Osteoblast (primary cell): Measurements from ENCODE around the gene IPO9. TPM values are rescaled to one million over a fixed set of nuclear protein-coding genes. Genes with fewer than 3 reads are reported as not detected.

Experiments
- DNase-seq: peaks from one replicate; pipeline ENCODE4 v3.0.0; 2011; ENCODE audit warnings: low spot score, mixed read lengths; ENCODE audit not compliant: insufficient read length; ENCODE audit errors: missing footprints
- H2AFZ ChIP-seq: 2 replicates; pipeline ENCODE4 v1.6.0; 2011; ENCODE audit warnings: mild to moderate bottlenecking, low read length
- H3K27ac ChIP-seq: 2 replicates; pipeline ENCODE4 v1.5.1; 2011; ENCODE audit warnings: mild to moderate bottlenecking, low read depth, low read length, moderate library complexity
- H3K27me3 ChIP-seq: 2 replicates; pipeline ENCODE4 v1.6.0; 2012; ENCODE audit warnings: mild to moderate bottlenecking, control low read depth, inconsistent platforms, low read length, moderate library complexity; ENCODE audit not compliant: insufficient read depth
- H3K36me3 ChIP-seq: 2 replicates; pipeline ENCODE4 v1.5.1; 2011; ENCODE audit warnings: mild to moderate bottlenecking, low read length, control low read depth, moderate library complexity; ENCODE audit not compliant: insufficient read depth
- H3K4me1 ChIP-seq: 2 replicates; pipeline ENCODE4 v1.5.1; 2011; ENCODE audit warnings: mild to moderate bottlenecking, low read length, control low read depth, moderate library complexity; ENCODE audit not compliant: insufficient read depth
- H3K4me2 ChIP-seq: 2 replicates; pipeline ENCODE4 v1.6.0; 2011; ENCODE audit warnings: mild to moderate bottlenecking, low read length; ENCODE audit not compliant: insufficient read depth
- H3K4me3 ChIP-seq: fragments of 200-600 bp; sonication (generic); 3 replicates; pipeline ENCODE4 v1.5.1; 2012; ENCODE audit warnings: mild to moderate bottlenecking, low read length, inconsistent platforms; ENCODE audit not compliant: insufficient read depth
- H3K79me2 ChIP-seq: 2 replicates; pipeline ENCODE4 v1.6.0; 2012; ENCODE audit warnings: mild to moderate bottlenecking, low read length, control low read depth, inconsistent platforms; ENCODE audit not compliant: insufficient read depth
- H3K9me3 ChIP-seq: 2 replicates; pipeline ENCODE4 v1.5.1; 2011; ENCODE audit warnings: low read depth, low read length, control low read depth
- H4K20me1 ChIP-seq: 2 replicates; pipeline ENCODE4 v1.6.0; 2012; ENCODE audit warnings: mild to moderate bottlenecking, low read length, control low read depth; ENCODE audit not compliant: insufficient read depth
- CTCF ChIP-seq: IDR thresholded peaks from 2 replicates; pipeline ENCODE4 v1.5.1; 2011; ENCODE audit warnings: mild to moderate bottlenecking, low read depth, low read length, moderate library complexity; ENCODE audit errors: extremely low read depth
- total RNA-seq: library from RNA; depleted of rRNA; stranded (reverse); fragments of >200 nt; gene quantifications from 2 replicates; pipeline ENCODE4 v1.2.3, GENCODE V29; 2012

Gene IPO9
- total RNA-seq, 1 donor: 26.1 TPM

- Histone ChIP-seq H3K27me3 (no peaks in the 10 kb centered on the region), H3K9me3 (no peaks in the 10 kb centered on the region), H3K36me3 (peaks cover 6% of the 10 kb centered on the region), H3K27ac (no peak overlapping the region), H3K4me3 (no peak overlapping the region), H3K4me1 (peaks cover 45% of the 10 kb centered on the region), H3K79me2 (no peaks in the 10 kb centered on the region), H3K4me2 (no peak overlapping the region), H4K20me1 (peaks cover 19% of the 10 kb centered on the region), H2AFZ (no peak overlapping the region)
- DNase-seq: no peak
- no peak for TF ChIP-seq CTCF
These were observed 58.3 kb downstream of the IPO9 start for GRCh38 chr1:201887116-201887866.

DNA sequence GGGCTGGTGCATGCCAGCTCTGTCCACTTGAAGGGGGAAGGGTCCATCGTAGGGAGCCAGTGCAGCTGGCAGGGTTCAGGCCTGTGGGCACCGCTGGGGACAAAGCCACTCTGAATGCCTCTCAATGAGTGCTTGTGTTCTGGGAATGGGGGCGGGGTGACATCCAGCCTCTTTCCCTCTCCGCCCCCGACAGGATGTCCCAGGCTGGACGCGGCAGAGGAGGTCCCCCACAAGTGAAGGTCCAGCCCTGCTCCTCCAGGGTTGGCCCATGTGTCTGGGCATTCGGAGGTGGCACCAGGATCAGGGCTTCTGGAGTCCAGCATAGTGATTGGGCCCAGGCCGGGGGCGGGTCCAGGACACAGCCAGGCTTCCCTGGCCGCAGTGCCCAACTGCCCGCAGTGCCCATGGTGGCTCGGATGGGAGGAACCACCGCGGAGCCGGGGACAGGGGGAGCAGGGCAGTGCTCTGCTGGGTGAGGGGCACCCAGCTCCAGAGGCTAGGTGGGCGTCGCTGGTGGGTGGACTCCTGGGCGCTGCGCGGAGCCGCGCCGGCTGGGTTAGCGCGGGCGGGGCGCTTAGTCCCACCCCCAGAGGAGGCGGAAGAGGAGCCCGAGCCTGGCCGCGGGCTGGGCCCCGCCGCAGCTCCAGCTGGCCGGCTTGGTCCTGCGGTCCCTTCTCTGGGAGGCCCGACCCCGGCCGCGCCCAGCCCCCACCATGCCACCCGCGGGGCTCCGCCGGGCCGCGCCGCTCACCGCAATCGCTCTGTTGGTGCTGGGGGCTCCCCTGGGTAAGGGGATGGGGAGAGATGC is 59.5 kb downstream of the IPO9 start, which contains the start of gene SHISA4:
TSS of gene SHISA4 (plus strand) at position 617 of the 808 bp plus-strand sequence. CDS start at position 714, 97 bp downstream.
- H3K36me3 ChIP-seq: peaks cover 6% of the 10 kb centered on the region
- DNase-seq: peak; percentile 98
- peak within 1 kb of the TSS; percentile 85 for H3K4me3 ChIP-seq
- peak within 1 kb of the TSS; percentile 77 for H2AFZ ChIP-seq
- TF ChIP-seq CTCF: no peak
- H4K20me1 ChIP-seq: peaks cover 11% of the 10 kb centered on the region
- H3K79me2 ChIP-seq: no peaks in the 10 kb centered on the region
- H3K4me2 ChIP-seq: peak within 1 kb of the TSS; percentile 89
- H3K27me3 ChIP-seq: no peaks in the 10 kb centered on the region
- H3K4me1 ChIP-seq: peaks cover 33% of the 10 kb centered on the region
- H3K9me3 ChIP-seq: no peaks in the 10 kb centered on the region
- peak within 1 kb of the TSS; percentile 17 for H3K27ac ChIP-seq

GRCh38 chr1:201889090-201889968 is 60.4 kb downstream of the IPO9 start:
- H3K4me1 ChIP-seq: peaks cover 27% of the 10 kb centered on the region
- H3K4me2 ChIP-seq: peak overlapping the region; percentile 89
- H2AFZ ChIP-seq: peak overlapping the region; percentile 22
- H3K27me3 ChIP-seq: no peaks in the 10 kb centered on the region
- H4K20me1 ChIP-seq: peaks cover 10% of the 10 kb centered on the region
- peaks cover 6% of the 10 kb centered on the region for H3K36me3 ChIP-seq
- no peaks in the 10 kb centered on the region for H3K9me3 ChIP-seq
- H3K27ac ChIP-seq: peak overlapping the region; percentile 17
- TF ChIP-seq CTCF: no peak
- H3K79me2 ChIP-seq: no peaks in the 10 kb centered on the region
- peak; percentile 80 for DNase-seq
- peak overlapping the region; percentile 85 for H3K4me3 ChIP-seq
